Activated naive CD8-positive, alpha-beta T cell treated with anti-CD3 and anti-CD28 coated beads, Interleukin-2, amount 50 U/mL, for 16 hours (primary cell): ENCODE measurements around the gene PSG11.
"Not testable (repeated sequence)": the region's sequence is repeated elsewhere in the genome, so short reads cannot be mapped to it uniquely, and the experiment has no call there.

Experiments used
- DNase-seq: peaks from one replicate; pipeline ENCODE4 v3.0.0-alpha.2; 2020; ENCODE audit warnings: low read depth, low spot score

PSG11 gene

DNA sequence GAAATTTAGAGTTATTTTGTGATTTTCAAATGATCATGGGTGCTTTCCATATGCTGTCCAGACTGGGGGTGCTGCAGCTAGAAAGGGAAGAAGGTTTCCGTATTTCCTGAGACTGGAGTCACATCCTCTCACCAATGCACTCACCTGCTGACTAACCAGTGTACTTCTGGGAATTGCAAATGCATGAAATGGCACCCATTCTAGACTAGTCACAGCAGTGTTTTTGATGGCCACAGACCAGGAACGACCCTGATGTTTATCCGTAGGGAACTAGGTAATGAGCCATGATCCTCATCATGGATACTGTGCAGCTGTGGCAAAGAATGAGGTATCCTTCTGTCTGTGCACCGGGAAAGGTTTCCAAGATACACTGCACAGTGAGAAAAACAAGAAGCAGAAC lies 37.1 kb downstream of the PSG11 start:
- not testable (repeated sequence) for DNase-seq

DNA sequence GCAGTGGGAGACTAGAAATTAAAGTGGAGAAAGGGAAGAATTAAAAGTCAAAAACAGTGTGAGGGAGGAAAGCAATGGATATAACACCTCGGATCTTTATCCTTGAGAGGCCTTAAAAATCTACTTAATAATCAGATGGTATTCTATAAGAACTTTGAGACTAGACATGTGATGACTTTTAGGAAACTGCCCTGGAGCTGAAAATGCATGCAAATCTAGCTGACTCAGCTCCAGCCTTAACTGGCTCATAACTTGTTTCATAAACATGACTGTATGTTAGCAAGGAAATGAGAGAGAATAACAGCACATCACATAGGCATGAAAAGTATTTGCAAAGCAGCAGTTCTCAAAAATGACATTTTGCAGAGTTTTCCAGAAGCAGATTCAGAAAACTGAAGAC lies 38.1 kb downstream of the PSG11 start:
- DNase-seq: not testable (repeated sequence)

DNA sequence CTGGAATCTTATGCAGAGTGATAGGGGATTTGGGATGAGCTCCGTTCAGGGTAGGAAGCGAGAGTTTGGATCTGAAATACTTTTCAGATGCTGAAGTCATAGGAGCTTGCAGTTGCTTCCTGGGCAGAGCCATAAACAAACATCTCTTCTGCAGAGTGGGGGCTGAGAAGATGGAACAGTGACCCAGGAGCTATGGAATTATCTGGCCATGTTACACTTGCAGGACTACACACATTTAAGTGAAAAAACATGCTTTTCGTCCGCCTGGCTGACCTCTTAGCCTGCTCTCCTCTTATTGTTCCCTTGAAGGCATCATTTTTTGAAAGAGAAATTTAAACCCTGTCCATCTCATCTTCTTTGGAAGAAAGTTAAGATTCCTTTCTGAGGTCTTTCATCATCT lies 40.7 kb downstream of the PSG11 start:
- no peak for DNase-seq

DNA sequence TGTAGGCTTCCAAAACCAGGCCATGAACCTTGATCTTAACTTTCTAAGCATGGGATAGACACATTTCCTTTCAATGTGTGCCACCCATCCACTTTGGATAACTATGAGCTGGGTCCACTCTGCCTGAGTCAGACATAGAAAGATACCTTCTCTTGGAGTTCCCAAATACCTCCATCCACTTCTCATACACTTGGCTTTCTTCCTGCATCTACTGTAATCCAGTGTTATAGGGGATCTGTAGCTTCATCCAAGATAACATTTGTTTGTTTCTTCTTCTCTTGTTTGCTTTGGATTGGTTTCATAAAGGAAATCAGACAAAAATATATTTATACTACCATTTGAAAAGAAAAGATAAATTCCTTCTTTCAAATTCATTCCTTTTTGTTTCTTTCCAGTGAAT lies 44.2 kb downstream of the PSG11 start:
- DNase-seq: not testable (repeated sequence)

DNA sequence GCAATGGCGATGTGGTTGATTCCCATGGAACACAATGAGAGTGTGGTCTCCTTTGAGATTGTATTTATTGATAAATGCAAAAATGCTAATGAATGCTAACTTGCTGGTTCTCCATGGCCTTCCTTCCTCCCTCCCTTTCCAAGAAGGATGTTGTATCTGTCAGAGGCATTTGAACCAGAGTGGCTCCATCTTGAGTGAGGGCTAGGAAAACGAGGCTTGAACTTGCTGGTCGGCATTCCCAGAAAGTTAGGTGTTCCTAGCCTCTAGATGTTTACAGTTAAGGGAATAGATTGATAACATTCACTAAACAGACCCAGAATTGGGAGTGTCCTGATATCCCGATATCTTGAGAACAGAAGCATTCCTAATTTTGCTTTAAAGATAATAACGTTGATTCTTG lies 54.8 kb downstream of the PSG11 start:
- not testable (repeated sequence) for DNase-seq

DNA sequence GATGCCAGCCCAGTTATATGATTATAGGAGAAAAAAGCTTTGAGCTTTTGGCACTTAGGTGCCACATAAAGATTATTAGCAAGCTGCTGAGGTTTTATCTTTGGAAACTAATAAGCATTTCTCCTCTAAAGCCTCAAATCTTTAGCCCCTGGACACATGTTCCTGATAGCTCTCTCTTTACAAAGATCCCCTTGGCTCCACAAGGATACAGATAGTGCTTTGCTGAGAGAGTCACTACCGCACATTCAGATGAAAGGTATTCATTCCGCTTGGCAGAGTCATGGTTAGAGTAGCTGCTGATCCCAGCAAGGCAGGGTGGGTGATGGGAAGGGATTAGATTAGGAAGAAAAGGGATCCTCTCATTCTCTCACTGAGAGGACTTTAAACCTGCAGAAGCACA lies 61.1 kb downstream of the PSG11 start:
- no peak for DNase-seq

DNA sequence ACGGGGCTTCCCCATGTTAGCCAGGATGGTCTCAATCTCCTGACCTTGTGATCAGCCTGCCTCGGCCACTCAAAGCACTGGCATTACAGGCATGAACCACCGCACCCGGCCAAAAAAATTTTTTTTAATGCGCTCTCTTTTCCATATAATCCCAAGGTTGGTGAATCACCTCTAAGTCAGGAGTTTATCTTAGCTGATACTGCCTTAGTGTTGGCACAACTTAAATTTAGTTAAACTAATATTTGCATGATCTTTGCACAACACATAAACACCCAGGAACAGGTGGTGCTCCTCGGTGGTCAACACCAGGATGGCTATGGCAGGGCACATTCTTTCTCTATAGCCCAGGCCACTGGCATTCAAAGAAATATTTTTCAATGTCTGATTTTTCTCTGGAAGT lies 65.2 kb downstream of the PSG11 start:
- DNase-seq: no peak
